Dendritic cell treated with granulocyte-macrophage colony-stimulating factor and Interleukin-4, amounts not matched to agents 40 ng/mL and 50 ng/mL, for 4 days (primary cell): Measurements from ENCODE around the gene ITPA.

Experiments
- H3K27ac Mint-ChIP-seq: one replicate; pipeline ENCODE4 v1.8.0; 2022; ENCODE audit warnings: mild to moderate bottlenecking, mixed read lengths
- H3K27me3 Mint-ChIP-seq: one replicate; pipeline ENCODE4 v1.8.0; 2022; ENCODE audit warnings: mild to moderate bottlenecking, mixed read lengths
- H3K36me3 Mint-ChIP-seq: one replicate; pipeline ENCODE4 v1.8.0; 2022; ENCODE audit warnings: low read depth, mixed read lengths
- H3K4me1 Mint-ChIP-seq: one replicate; pipeline ENCODE4 v1.8.0; 2022; ENCODE audit warnings: low read depth, mixed read lengths
- H3K4me3 Mint-ChIP-seq: one replicate; pipeline ENCODE4 v1.8.0; 2022; ENCODE audit warnings: mild to moderate bottlenecking, moderate library complexity, mixed read lengths
- H3K9me3 Mint-ChIP-seq: one replicate; pipeline ENCODE4 v1.8.0; 2022; ENCODE audit warnings: mixed read lengths
- intact Hi-C: fragments of 100-400 bp; cut with micrococcal nuclease; formaldehyde crosslinking; loops from one replicate; pipeline ENCODE4 v1.15.0; 2022

Gene ITPA

DNA sequence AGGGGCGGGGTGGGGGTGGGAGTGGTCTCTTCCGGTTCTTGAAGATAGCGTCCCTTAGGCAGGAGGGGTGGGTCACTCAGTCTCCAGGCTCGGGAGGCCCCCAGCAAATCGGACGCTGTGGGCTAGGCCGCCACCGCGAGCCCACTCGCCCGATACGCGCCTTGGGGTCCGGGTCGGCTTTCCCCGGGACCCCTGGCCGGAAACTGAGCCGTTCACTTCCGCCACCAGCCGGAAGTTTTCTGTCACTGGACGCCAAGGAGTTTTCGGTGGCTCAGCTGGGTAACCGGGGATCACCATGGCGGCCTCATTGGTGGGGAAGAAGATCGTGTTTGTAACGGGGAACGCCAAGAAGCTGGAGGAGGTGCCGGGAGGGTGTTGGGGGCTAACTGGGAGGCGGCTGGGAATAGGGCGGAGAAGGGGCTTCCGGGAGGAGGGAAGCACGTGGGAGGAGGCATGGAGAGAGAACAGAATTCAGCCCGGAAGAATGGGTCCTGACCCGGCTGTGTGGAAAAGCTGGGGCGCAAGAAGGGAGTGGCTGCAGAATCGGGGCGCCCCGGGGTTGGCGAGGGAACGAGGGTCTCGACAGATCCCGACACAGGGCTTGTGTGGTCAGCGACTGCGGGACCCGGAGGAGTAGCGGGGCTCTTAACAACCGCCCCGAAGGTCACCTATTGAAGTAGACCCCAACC is at the start of gene ITPA:
TSS of gene ITPA (plus strand) at position 242 of the 689 bp plus-strand sequence. CDS start at position 296, 54 bp downstream.
- H3K27me3 Mint-ChIP-seq = no peaks in the 10 kb centered on the region
- peaks cover 40% of the 10 kb centered on the region for H3K4me1 Mint-ChIP-seq
- H3K4me3 Mint-ChIP-seq = peak within 1 kb of the TSS; percentile 96
- H3K27ac Mint-ChIP-seq = peak within 1 kb of the TSS; percentile 98
- H3K36me3 Mint-ChIP-seq = peaks cover 35% of the 10 kb centered on the region
- H3K9me3 Mint-ChIP-seq = no peaks in the 10 kb centered on the region
- intact Hi-C loops = loop anchor here (1.0 kb wide), 1 partner anchor 50 kb away; the partner anchor contains the start of genes FASTKD5 and UBOX5

DNA sequence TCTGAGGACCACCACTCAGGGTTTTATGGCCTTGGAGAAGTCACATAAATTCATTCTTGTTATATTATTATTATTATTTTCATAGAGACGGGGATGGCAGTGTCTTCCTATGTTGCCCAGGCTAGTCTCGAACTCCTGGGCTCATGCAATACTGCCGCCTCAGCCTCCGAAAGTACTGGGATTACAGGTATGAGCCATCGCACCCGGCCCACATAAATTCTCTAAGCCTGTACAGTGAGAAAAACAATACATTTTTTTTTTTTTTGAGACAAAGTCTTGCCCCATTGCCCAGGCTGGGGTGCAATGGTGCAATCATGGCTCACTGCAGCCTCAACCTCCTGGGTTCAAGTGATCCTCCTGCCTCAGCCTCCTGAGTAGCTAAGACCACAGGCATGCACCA is 48.9 kb upstream of the ITPA start:
- Mint-ChIP-seq H3K9me3 (no peaks in the 10 kb centered on the region), H3K27me3 (peaks cover 14% of the 10 kb centered on the region), H3K4me3 (no peak overlapping the region), H3K36me3 (peaks cover 30% of the 10 kb centered on the region), H3K27ac (peak overlapping the region; percentile 97), H3K4me1 (peaks cover 42% of the 10 kb centered on the region)
- intact Hi-C loops = no loop called here

DNA sequence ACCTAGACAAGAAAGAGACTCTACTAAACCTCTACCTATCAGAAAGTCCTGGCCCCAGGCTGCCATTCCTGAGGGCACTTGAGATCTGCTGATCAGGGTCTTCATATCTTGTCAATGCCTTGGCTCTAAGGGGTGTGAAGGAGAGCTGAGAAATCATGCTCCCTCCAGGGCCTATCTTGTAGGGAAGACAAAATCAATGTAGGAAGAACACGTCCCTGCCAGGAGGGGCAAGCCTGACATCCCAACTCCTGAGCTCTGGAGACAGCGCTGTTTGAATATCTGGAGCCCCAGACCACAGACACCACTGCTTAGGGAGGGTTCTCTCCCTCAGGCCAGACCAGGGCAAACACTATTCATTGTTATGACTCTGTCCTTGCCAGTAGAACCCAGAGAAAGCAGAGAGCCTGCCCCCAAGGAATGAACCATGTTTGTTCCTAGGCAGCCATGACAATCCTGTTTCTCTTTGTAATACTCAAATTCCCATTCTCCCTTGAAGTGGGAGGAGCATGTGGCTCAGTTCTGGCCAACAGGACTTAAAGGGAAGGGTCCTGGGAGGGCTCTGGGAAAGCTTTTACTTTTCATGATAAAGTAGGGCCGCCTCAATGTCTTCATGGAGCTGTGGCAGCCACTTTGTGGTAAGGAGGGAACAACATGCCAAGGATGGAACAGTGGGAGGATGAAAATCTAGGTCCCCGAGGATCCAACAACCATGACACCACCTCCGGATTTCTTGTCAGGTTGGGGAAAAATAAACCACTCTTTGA is 47.8 kb upstream of the ITPA start:
- H3K27me3 Mint-ChIP-seq = peaks cover 25% of the 10 kb centered on the region
- H3K36me3 Mint-ChIP-seq = peaks cover 20% of the 10 kb centered on the region
- H3K9me3 Mint-ChIP-seq = no peaks in the 10 kb centered on the region
- peaks cover 37% of the 10 kb centered on the region for H3K4me1 Mint-ChIP-seq
- H3K4me3 Mint-ChIP-seq = no peak overlapping the region
- H3K27ac Mint-ChIP-seq = peak overlapping the region; percentile 13
- intact Hi-C loops = no loop called here

DNA sequence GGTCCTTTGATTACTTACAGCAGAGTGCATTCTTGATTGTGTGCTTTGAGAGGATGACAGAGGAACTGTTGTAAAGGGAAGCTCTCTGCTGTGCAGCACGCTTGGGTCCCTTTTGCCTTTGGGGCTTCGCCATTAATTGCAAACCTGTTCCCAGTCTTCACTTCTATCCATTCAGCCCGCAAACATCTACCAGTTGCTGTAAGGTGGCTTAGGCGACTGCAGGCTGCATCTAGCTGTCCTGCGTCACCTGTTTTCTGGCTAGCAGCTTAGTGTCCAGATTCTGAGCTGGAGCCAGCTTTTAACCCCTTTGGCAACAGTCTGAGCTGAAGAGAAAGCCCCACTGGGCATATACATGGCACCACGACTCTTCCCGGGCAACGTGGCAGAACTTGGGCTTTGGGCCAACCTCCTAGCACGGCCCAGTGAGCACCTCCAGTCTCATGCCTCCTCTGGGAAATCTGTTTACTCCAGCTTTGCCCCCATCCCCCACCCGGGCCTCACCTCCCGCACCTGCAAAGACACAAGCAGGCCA is 47.2 kb upstream of the ITPA start:
- H3K9me3 Mint-ChIP-seq = no peaks in the 10 kb centered on the region
- no peak overlapping the region for H3K27ac Mint-ChIP-seq
- H3K4me3 Mint-ChIP-seq = no peak overlapping the region
- peaks cover 14% of the 10 kb centered on the region for H3K36me3 Mint-ChIP-seq
- H3K4me1 Mint-ChIP-seq = peaks cover 30% of the 10 kb centered on the region
- peaks cover 32% of the 10 kb centered on the region for H3K27me3 Mint-ChIP-seq
- intact Hi-C loops = no loop called here

DNA sequence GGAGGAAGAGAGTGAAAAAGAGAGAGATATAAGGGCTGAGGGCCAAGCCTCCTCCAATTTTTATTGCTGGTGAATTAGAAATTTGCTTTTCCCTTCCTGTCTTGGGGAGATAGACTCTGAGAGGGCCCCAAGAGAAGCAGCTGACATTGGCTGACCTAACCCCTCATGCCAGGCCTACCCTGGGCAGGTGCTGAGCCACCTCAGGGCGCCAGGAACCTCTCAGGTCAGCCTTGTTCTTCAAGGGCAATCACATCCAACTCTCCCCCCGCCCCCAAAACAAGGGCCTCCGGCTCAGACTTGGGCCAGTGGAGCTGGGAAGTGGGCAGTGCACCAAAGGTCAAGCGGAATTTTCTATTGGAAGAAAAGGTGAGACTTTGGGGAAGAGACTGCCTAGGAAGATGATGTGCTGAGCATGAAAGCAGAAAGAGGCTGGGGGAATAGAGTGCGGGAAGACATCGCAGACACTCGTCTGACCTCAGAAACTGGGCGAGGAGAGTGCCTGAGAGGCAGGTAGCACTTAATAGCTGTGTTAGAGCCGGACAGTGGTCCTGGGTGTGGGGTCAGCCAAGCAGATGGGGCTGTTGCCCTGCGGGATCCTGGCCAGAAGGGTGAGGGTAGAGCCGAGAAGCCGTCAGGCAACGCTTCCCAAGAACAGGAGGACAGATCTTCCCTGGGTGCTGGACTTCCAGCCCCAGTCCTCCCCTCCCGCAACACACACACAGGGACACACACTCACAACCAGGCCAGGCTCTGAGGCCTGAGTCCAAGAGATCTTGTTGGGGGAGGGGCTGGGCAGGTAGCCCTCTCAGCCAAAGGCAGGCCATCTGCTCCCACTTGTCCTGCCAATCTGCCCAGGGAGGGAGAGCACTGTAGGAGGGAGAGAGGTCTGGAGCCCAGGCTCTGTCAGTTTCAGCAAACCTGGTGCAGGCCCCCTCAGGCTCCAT is 45.9 kb upstream of the ITPA start:
- Mint-ChIP-seq H3K4me3 (no peak overlapping the region), H3K9me3 (no peaks in the 10 kb centered on the region), H3K27me3 (peaks cover 40% of the 10 kb centered on the region), H3K27ac (no peak overlapping the region), H3K4me1 (peaks cover 18% of the 10 kb centered on the region), H3K36me3 (peaks cover 14% of the 10 kb centered on the region)
- intact Hi-C loops = no loop called here

DNA sequence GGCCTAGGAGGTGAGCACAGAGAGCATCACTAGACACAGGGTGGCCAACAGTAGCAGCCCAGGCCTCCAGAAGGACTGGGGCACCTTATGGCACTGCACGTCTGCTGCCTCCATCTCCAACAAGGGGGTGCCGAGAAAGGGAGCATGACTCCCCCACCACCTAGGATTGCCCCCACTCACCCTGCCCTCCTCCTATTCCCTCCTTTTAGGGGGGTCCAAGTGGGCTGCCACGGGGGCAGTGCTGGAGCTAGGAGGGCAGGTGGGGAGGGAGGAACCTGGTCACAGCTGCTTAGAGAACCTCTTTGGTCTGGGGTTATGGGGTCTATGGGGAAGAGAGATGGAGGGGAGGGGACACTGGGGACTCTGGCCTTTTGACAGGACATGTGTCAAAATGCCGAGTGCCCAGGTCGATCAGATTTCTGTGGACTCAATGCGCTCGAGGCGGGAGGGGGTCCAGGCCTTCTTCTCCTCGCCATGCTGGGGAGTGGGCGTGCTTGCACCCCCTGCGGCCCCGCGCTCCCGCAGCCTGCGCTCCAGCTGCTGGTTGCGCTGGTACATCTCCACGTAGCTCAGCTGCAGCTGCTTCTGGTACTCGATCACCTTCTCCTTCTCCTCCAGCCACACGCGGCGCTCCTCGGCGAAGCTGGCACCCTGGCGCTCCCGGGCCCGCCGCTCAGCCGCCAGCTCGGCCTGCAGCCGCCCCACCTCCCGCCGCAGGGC is 45.1 kb upstream of the ITPA start:
- intact Hi-C loops = no loop called here
- H3K4me3 Mint-ChIP-seq = no peak overlapping the region
- peaks cover 8% of the 10 kb centered on the region for H3K36me3 Mint-ChIP-seq
- no peak overlapping the region for H3K27ac Mint-ChIP-seq
- H3K4me1 Mint-ChIP-seq = peaks cover 10% of the 10 kb centered on the region
- H3K27me3 Mint-ChIP-seq = peaks cover 48% of the 10 kb centered on the region
- H3K9me3 Mint-ChIP-seq = no peaks in the 10 kb centered on the region

DNA sequence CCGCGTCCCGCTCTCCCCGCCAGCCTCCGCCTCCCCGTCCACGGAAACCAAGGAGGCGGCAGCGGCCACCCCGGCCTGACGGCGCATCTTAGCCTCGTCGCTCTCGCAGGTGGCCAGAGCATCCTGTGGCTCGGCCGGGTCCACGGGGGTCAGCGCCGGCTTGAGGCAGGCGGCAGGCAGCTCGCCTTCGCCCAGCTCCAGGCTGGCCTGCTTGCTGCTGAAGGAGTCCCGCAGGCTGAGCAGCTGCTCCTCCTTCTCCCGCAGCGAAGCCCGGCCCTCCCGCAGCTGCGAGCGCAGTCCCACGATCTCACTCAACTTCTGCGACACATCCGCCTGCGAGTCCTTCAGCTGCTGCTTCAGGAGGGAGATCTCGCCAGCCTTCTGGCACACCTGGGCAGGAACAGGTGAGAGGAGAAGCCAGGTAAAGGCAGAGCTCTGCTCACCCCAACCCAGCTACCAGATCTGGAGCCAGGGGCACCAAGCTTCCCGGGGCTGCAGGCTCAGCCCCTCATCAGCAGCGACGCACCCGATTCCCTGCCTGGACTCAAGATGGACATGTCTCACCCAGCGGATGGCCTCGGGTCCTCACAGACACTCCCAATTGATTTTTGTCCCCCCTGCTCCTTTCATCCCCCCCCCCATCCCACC is 44.4 kb upstream of the ITPA start:
- peaks cover 10% of the 10 kb centered on the region for H3K4me1 Mint-ChIP-seq
- no peak overlapping the region for H3K27ac Mint-ChIP-seq
- intact Hi-C loops = no loop called here
- no peaks in the 10 kb centered on the region for H3K9me3 Mint-ChIP-seq
- H3K27me3 Mint-ChIP-seq = peaks cover 54% of the 10 kb centered on the region
- H3K36me3 Mint-ChIP-seq = peaks cover under 1% of the 10 kb centered on the region
- H3K4me3 Mint-ChIP-seq = no peak overlapping the region

DNA sequence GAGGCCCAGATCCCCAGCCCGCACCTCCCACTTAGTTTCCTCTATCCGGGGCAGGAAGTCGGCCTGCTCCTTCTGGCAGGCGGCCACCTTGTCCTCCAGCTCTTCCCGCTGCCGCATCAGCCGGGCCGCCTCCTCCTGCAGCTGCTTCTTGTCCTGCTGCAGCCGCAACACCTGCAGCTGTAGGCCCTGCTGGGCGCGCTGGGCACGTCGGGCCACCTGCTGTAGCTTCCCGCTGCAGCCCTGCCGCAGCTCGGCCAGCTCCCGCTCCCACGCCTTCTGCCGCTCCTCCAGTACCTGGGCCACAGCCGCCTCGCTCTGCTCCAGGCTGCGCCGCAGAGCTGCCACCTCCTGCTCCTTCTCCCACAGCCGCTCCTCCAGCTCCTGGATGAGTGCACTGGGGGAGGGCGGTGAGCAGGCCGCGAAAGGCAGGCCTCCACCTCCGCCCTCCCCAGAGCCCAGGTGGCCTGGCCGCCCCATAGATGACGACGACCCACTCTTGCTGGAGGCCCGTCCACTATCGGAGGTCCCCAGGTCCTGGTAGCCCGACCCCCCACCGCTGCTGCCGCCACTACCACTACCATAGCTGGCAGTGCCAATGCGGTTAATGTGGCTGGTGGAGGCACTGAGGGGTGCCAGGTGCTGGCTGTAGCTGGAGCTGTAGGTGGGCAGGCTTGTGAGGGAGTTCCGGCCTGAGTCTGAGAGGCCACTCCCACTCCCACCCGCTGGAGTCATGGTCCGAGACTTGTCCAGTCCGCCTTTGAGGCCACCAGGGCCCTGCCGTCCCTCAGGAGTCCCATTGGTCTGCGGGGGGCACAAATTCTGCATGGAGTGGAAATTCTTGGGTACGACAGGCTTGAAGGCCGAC is 43.6 kb upstream of the ITPA start:
- Mint-ChIP-seq H3K4me3 (no peak overlapping the region), H3K36me3 (no peaks in the 10 kb centered on the region), H3K9me3 (no peaks in the 10 kb centered on the region), H3K27ac (no peak overlapping the region), H3K27me3 (peaks cover 61% of the 10 kb centered on the region), H3K4me1 (peaks cover 10% of the 10 kb centered on the region)
- intact Hi-C loops = no loop called here

DNA sequence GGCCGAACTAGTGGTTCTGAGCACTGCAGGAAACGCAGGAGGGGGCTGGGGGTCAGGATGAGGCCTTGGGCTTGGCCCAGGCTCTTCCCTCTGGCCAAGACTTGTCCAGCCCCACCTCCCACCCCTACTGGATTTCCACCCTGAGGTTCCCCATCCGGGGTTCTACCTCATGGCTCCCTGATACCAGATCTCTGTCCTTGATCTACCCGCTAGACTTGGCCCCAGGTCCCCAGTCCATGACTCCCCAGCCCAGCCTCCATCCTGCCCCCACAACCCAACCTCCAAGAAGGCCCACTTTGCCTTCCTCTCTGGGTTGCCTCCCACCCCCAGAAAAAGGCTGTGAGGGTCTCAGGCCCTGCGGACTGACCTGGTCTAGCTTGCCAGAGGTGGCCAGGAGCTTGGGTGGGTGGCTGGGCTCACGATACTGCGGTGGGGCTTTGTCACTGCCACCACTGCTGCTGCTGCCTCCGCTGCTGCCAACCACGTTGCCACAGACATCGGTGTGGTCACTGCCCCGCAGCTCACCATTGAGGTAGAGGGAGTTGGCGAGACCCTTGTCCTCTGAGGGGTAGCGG is 42.9 kb upstream of the ITPA start:
- peaks cover 10% of the 10 kb centered on the region for H3K4me1 Mint-ChIP-seq
- no peaks in the 10 kb centered on the region for H3K9me3 Mint-ChIP-seq
- peaks cover 67% of the 10 kb centered on the region for H3K27me3 Mint-ChIP-seq
- intact Hi-C loops = no loop called here
- H3K4me3 Mint-ChIP-seq = no peak overlapping the region
- no peak overlapping the region for H3K27ac Mint-ChIP-seq
- H3K36me3 Mint-ChIP-seq = no peaks in the 10 kb centered on the region

DNA sequence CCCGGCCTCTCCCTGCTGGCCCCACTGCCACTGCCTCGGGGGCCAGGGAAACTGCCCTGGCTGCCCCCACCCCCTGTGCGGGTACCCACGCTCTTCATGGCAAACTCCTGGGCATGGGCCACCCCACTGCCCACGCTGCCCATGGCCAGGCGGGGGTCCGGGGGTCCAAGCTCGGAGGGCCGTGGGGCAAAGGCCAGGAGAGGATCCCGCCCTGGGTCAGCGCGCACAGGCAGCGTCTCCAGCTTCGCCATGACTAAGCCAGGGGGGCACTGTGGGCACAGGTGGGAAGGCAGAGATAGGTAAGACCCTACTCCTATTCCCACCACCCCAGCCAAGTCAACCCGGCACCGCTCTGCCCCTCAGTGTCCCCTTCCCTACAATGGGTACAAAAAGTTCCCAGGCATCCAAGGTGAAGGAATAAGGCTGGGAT is 42.4 kb upstream of the ITPA start:
- intact Hi-C loops = no loop called here
- Mint-ChIP-seq H3K27ac (no peak overlapping the region), H3K4me1 (peaks cover 10% of the 10 kb centered on the region), H3K27me3 (peaks cover 72% of the 10 kb centered on the region), H3K4me3 (no peak overlapping the region), H3K36me3 (no peaks in the 10 kb centered on the region), H3K9me3 (no peaks in the 10 kb centered on the region)

DNA sequence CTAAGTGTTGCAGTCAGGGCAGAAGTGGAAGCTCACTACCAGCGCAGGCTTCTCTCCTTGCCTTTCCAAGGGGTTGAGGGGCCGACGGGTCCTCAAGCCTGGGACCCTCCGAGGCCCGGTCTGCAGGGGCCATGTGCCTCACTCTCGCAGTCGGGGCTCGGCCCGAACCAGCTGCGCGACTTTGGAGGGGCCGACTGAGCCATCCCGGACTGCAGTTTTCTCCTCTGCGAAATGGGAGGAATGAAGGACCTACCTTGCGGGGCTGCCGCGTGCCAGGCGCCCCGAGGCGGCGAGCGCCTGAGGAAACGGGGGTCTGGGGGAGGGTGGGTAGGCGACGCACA is 41.6 kb upstream of the ITPA start:
- no peak overlapping the region for H3K4me3 Mint-ChIP-seq
- peaks cover 10% of the 10 kb centered on the region for H3K4me1 Mint-ChIP-seq
- no peaks in the 10 kb centered on the region for H3K36me3 Mint-ChIP-seq
- H3K9me3 Mint-ChIP-seq = no peaks in the 10 kb centered on the region
- peaks cover 80% of the 10 kb centered on the region for H3K27me3 Mint-ChIP-seq
- intact Hi-C loops = no loop called here
- no peak overlapping the region for H3K27ac Mint-ChIP-seq
